Esophagus muscularis mucosa (tissue), 4 donors: Measurements from ENCODE around the gene KRTDAP.

Experiments
- EP300 ChIP-seq: sonication (generic); formaldehyde crosslinking; IDR thresholded peaks from one replicate; pipeline ENCODE4 v1.6.1; 2017; ENCODE audit warnings: antibody characterized with exemption
- POLR2A ChIP-seq: fragments of 450-650 bp; IDR thresholded peaks from one replicate; pipeline ENCODE4 v1.6.1; 2017; ENCODE audit warnings: antibody characterized with exemption, moderate library complexity, mild to moderate bottlenecking, low read depth
- TF ChIP-seq, protein P1 (sequence below), 3 experiments: fragments of 200-600 bp in 2 of 3; fragments of 450-650 bp in 1 of 3; sonication (generic) in 2 of 3; IDR thresholded peaks; one replicate each; pipeline ENCODE4 v1.5.1; 2017 to 2019; ENCODE audit warnings: antibody characterized with exemption in 3 of 3, mild to moderate bottlenecking in 2 of 3, moderate library complexity in 1 of 3

GRCh38 chr19:35493971-35494370, 3.7 kb upstream of the KRTDAP start:
- TF ChIP-seq, protein P1, sequence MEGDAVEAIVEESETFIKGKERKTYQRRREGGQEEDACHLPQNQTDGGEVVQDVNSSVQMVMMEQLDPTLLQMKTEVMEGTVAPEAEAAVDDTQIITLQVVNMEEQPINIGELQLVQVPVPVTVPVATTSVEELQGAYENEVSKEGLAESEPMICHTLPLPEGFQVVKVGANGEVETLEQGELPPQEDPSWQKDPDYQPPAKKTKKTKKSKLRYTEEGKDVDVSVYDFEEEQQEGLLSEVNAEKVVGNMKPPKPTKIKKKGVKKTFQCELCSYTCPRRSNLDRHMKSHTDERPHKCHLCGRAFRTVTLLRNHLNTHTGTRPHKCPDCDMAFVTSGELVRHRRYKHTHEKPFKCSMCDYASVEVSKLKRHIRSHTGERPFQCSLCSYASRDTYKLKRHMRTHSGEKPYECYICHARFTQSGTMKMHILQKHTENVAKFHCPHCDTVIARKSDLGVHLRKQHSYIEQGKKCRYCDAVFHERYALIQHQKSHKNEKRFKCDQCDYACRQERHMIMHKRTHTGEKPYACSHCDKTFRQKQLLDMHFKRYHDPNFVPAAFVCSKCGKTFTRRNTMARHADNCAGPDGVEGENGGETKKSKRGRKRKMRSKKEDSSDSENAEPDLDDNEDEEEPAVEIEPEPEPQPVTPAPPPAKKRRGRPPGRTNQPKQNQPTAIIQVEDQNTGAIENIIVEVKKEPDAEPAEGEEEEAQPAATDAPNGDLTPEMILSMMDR (IDR thresholded peaks at IDR 0.05), result no peak
- TF ChIP-seq POLR2A, result no peak
- no peak for TF ChIP-seq EP300
